GM21825 (cell line): ENCODE data around the gene DYNC2H1.

Experiments used
- ATAC-seq: cut with Tn5 transposase; IDR thresholded peaks from one replicate; pipeline ENCODE4 v1.9.1; 2021; ENCODE audit warnings: mild to moderate bottlenecking, moderate library complexity; ENCODE audit not compliant: unreplicated experiment

The DYNC2H1 gene

DNA sequence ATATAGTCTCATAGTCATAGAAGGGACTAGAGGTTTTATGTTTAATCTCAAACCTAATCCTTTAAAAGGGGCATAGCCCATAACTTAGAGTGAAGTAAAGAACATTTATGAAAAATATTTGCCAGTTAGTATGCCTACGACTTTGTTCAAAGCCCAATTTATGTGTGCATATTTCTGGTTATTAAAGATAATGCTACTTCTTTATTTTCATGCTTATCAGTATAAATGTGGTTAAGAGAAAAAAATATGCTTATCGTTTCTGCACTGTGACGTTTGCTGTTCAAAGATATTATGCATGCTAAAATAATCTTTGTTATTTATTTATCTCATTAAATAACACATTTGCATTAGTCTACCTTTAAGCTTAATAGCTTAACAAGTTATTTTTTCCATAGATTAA, 343.9 kb downstream of the DYNC2H1 start:
- ATAC-seq, result no peak

DNA sequence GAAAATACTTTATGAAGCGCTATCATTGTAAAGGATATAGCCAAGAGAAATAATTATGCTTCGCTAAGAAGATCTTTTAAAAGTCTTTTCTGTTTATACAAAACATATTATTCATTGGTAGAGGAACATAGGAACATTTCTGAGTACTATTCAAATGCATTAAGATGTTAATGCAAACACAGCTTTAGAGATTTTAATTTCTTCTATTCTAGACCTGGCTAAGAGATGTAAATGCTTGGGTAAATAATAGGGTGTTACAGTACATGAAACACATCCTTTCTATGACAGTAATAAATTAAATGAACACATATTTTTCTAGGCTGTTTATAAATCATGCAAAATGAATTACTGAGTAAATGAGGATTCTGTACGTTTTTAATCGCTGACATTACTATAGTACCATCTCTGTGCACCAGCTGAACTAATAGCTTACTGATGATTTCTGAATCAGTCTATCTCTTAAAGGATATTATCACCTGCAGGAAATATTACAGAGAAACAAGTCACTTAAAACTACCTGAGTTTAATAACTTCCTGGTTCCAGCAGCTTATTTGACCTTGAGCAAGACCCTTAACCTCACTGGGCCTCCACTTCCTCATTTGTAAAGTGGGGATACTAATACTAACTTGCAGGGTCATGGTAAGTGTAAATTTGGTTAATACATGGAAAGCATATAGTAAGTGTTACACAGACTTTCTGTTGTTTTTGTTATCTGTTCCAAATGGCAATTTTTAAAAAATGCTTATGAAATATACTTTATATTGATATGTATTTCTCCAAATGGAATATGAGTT, 344.9 kb downstream of the DYNC2H1 start:
- no peak for ATAC-seq

DNA sequence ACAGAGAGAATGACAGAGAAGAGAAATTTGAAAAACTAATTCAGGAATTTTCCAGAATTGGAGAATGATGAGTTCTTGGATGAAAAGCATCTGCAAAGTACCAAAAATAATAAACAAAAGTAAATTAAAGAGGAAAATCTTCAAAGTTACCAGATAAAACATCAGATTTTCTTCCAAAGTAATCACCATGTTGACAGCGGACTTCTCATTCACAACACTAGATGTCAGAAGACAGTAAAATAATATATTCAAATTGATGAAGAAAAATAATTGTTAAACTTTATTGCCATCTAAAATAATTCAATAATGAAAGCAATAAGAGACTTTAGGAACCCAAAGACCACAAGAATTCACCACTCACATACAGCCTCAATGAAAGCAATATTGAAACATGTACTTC, 355.2 kb downstream of the DYNC2H1 start:
- no peak for ATAC-seq

DNA sequence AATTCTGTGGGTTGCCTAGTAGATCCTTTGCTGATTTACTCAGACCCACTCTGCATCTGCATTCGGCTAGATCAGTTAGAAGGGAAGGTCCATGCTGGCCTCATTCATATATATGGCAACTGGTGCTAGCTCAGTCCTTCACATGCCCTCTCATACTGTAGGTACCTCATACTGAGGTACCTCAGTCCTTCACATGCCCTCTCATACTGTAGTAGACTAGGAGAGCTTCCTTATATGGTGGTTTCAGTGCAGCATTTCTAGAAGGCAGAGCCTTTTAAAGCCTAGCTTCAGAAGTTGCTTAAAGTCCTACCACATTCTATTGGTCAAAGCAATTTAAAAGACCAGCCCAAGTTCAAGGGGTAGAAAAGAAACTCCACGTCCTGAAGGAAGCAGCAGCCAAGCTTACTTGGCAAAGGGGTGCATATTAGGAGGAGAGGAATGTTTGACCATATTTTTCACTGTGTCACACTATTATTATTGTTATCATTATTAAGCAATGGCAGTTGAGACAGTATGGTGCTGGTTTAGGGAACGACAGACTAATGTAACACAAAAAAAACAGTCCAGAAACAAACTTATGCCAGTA, 356.4 kb downstream of the DYNC2H1 start:
- no peak for ATAC-seq

DNA sequence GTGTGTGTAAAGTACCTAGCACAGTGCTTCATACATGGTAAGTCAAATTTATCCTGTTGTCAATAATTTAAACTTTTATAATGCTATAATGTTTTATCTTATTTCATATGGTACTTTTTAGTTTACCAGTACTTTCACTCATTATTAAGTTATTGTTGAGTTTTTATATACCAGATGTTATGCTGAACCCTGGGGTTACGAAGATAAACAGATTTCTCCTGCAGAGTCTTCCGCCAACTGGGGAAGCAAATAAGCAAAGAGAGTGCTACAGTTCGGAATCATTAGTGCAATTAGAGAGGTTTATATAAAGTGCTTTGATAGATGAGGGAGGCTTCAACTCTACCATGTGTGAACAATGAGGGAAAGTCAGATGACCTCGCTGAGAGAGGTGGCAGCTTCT, 362.3 kb downstream of the DYNC2H1 start:
- no peak for ATAC-seq

DNA sequence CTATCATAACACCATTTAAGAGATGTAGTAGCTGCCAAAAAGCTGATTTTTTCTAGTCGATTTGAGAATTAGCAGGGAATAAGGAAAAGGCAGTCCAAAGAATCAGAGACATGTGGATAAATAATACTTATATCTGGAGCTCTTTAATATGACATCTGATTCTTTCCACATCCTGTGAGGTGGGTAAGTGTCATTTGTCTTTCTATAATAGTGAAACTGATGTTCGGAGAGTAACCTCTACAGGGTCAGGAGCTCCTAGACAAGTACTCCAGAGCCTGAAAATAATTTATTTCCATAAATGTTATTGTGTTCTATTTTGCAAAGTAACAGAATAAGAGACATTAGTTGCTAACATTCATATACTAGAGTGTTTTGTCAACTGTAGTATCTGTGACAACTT, 367.6 kb downstream of the DYNC2H1 start:
- no peak for ATAC-seq

DNA sequence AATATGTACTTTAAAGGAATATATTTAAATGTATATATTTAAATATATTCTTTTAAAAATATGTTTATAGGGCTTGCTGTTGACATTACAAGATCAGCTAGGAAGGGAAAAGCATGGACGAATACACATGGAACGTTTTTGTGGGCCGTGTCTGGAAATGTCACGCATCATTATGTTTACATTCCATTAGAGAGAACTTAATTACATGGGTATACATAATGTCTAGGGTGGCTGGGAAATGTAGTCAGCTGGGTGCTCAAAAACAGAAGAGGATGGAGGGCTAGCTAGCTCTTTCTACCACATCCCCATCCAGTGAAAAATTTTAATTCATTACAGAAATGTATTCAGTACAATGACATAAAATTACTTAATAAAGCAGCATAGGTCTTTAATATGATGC, 371.2 kb downstream of the DYNC2H1 start:
- no peak for ATAC-seq

DNA sequence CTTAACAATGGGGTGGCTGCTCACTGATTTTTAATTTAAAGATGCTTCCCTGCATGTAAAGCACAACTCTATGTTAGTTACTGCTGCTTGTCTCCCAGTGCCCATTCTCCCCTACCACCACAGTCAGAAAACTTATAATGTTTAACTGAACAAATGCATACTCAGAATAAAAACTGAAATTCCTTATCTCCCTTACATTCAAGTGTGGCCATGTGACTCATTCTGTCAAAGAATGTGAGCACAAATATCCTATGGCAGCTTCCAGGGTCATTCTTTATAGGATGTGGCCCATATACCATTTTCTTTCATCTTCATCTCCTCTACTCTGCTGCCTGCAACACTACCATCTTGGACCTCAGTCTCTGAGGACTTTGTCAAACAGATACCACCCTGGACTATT, 374.8 kb downstream of the DYNC2H1 start:
- ATAC-seq, result no peak

DNA sequence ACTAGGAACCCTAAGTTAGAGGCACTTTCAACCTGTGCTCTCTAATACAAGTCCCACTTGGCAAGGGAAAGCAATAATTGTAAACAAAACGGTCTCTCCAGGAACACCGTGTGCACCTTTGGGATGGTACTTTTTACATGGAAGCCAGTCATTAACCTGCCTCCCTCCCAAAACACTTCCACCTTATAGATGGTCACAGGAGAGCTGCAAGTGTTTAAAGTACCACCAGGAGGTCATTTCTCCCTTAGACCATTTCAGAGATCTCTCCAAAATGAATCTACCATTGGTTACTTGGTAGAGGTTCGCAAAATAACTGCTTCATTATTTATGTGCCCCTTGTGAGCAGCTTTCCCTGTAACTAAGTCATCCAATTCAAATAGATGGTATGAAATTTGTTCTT, 375.3 kb downstream of the DYNC2H1 start:
- ATAC-seq, result no peak

DNA sequence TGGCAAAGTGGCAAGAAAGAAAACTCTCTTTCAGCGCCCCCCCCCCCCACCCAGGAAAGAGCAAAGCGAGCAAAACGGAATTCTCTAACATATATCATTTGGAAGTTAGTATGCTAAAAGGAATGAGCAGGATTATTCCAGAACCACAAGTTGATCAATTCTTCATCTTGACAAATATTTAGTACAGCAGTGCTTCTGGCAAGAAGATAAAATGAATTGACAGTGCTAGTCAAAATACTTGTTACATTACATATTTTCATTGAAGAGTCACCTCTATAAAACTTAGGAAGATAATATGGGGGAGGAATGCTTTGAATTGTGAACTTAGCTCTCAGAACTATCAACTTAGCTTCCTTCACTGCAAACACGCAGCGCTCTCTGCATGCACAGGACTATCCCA, 377.4 kb downstream of the DYNC2H1 start:
- no peak for ATAC-seq

DNA sequence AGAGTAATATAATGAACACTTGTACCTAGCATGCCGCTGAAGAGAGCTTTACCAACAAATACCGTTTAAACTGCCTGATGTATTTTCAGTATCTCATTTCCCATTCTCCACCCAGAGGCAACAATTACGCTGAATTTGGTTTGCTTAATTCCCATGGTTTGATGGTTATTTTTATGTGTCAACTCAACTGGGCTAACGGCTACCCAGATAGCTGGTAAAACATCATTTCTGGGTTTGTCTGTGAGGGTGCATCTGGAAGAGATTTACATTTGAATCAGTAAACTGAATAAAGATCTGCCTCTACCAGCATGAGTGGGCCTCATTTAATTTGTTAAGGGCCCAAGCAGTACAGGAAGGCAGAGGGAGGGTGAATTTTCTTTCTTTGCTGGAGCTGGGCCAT, 377.9 kb downstream of the DYNC2H1 start:
- no peak for ATAC-seq

DNA sequence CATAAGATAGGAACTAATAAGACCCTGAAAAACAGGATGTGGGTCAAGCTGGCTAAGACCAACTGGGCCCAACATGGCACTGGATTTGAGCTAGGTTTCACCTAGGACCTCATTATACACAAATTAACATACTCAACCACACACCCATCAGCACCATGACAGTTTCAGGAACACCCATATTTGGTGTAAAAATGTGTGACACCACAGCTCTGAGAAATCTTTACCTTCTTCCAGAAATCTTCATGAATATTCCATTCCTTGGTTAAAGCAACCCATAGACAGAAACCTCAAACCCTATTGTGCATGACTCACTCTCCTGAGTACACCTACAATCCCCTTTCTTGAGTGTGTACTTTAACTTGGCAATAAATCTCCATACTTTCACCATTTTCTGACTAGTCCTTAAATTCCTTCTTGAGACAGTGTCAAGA, 378.8 kb downstream of the DYNC2H1 start:
- ATAC-seq, result no peak

DNA sequence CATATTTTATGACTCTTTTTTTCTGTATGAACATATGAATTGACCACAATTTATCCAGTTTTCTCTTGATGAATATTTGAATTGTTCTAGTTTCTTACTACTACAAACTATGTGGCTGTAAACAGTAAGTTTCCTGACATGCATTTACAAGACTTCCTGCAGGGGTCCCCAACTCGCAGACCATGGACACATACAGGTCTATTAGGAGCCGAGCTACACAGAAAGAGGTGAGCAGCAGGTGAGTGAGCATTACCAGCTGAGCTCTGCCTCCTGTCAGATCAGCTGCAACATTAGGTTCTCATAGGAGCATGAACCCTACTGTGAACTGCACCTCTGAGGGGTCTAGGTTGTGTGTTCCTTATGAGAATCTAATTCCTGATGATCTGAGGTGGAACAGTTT, 379.4 kb downstream of the DYNC2H1 start:
- ATAC-seq, result no peak

DNA sequence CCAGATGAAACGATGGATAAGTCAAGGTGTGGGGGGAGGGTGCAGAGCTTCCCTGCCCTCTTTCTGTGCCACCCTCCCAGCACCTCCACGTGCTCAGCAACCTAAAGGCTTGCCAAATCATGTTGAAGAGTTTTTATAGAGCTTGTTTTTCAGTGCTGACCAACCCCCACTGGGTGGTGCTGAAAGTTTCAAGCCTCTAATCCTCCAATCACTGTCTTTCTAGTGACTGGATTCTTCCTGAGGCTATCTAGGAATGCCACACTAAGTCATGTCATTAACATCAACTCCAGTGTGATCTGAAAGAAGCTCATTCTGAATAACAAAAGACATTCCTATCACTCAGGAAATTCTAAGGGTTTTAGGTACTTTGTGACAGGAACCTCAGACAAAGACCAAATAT, 382.6 kb downstream of the DYNC2H1 start:
- ATAC-seq, result no peak

DNA sequence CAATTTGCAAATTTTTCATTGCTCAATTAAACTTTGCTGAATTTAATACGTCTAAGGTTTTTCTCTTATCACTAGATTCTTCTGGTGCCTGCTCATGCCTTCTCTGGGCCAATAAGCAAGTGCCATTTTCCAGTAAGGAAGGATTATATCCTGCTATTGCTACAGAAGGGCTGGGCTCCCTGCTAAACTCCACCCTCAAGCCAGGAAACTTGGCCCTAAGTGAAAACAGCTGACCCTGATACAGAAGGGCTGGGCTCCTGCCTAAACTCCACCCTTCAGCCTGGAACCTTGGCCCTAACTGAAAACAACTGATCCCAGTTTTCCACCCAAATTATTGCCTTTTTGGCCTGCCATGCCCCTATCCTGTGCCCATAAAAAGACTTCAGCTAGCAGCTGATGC, 385.3 kb downstream of the DYNC2H1 start:
- ATAC-seq, result no peak

DNA sequence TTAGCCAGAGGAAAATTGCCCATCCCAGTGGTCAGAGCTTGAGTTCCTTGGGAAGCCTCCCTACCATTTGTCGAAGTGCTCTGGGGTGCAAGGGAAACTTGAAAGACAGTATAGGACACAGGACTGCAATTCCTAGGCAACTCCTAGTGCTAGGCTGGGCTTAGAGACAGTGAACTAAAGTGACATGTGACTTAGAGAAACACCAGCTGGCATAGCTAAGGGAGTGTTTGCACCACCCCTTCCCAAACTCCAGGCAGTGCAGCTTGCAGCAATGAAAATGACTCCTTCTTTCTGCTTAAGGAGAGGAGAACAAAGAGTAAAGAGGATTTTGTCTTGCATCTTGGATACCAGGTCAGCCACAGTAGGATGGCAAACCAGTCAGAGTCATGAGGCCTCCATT, 388.0 kb downstream of the DYNC2H1 start:
- no peak for ATAC-seq

DNA sequence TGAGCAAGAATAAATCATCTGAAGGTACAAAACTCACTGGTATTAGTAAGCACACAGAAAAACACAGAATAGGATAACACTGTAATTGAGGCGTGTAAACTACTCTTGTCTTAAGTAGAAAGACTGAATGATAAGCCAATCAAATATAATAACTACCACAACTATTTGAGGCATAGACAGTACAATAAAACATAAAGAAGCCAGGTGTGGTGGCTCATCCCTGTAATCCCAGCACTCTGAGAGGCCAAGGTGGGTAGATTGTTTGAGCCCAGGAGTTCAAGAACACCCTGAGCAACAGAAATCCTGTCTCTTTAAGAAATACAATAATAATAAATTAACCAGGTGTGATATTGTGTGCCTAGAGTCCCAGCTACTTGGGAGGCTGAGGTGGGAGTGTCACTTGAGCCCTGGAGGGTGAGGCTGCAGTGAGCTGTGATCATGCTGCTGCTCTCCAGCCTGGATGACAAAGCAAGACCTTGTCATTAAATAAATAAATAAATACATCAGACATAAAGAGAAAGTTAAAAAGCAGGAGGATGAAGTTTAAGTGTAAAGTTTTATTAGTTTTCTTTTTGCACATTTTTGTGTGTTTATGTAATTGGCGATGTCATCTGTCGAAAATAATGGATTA, 390.6 kb downstream of the DYNC2H1 start:
- no peak for ATAC-seq

DNA sequence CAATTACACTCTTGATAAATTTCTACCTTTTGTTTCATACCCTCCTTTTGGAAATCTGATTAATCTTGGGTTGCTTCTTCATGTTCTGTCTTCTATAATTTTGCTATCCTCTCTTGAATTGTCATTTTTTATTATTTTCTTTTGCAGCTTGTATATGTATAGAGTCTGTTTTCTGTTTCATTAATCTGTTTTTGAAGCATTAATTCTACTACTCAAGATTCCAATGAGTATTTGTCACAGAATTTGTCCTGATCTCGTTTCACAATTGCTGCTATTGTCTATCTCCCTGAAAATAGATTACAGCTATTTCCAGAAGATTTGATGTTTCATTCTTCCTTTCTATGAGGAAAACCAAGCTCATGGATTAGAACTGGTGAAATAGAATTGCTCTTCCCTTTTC, 406.1 kb downstream of the DYNC2H1 start:
- no peak for ATAC-seq

DNA sequence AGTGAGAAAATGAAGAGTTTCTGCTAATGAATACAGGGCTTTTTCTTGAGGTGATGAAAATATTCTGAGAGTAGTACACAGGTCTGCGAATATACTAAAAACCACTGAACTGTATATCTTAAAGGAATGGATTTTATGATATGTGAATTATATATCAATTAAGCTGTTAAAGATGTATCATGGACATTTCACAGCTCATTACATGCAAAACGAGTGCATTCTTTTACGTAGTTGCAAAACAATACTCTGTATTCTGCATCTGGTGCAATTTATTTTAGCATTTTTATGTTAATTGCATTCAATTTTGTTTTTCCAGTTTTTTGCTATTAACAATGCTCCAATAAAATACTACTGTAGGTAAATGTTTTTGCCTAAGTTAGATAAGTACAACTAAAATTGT, 411.6 kb downstream of the DYNC2H1 start:
- ATAC-seq, result no peak

DNA sequence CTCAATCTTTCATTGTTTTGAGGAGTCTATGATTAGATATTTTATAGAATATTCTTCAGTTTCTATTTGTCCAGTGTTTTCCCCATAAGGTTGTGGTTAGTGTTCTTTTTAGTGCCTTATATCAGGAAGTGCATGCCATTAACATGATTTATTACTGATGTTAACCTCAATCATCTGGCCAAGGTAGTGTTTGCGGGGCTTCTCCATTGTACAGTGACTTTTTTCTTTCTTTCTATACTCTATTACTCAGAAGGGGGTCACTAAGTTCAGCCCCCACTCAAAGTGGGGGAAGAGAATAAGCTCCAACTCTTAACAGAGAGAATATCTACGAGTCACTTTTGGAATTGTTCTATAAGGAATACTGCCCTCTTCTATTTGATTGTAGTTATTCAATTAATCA, 415.8 kb downstream of the DYNC2H1 start:
- ATAC-seq, result no peak

DNA sequence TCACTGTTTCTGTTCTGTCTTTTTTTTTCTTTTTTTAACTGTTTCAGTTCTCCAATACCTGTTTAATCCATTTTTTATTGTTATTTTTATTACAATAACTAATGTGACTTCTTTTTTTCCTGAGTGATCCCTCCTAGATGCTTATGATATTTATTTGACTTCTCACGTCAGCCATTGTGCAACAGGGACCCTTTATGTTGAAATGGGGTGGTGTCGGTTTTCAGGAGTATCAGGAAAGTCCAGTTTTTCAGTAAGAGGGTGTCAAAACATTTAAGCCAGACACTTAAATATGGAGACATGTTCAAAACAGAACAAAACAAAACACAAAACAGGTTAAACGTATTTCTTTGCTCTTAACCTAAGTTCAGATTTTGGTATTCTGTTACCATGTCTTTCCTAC, 418.8 kb downstream of the DYNC2H1 start:
- ATAC-seq, result no peak

DNA sequence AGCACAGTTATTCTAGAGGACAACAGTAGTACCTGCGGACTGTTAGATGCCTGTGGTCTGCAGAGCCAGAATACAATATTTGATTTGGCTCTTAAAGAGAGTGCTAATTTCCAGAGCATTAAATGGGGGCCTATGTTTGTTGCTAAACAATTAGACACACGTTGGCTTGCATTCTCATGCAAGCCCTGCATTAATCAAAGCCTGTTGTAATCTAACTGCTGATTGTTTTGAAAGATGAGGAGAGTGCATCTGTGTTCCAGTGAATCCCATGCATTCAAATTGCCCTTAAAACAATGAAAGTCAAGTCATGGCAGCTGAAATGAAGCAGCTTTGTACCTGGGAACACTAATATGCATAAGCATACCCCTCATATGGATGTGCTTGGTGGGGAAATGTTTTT, 419.4 kb downstream of the DYNC2H1 start:
- no peak for ATAC-seq
